Endothelial cell (in vitro differentiated cells): Measurements from ENCODE around the gene UBA1. TPM values are rescaled to one million over a fixed set of nuclear protein-coding genes. Genes with fewer than 3 reads are reported as not detected.
A peak's percentile ranks its signal among the peaks of the same experiment; 100 is the strongest.

ENCODE experiments used
- DNase-seq: peaks from one replicate; pipeline ENCODE4 v3.0.0; 2021; ENCODE audit warnings: low spot score
- H3K27ac Mint-ChIP-seq: one replicate; pipeline ENCODE4 v1.8.0; 2021; ENCODE audit warnings: mixed read lengths, inconsistent platforms; ENCODE audit not compliant: unreplicated experiment
- H3K27me3 Mint-ChIP-seq: one replicate; pipeline ENCODE4 v1.8.0; 2021; ENCODE audit warnings: mild to moderate bottlenecking, moderate library complexity, mixed read lengths, inconsistent platforms; ENCODE audit not compliant: unreplicated experiment
- H3K36me3 Mint-ChIP-seq: one replicate; pipeline ENCODE4 v1.8.0; 2021; ENCODE audit warnings: mild to moderate bottlenecking, low read depth, mixed read lengths, inconsistent platforms; ENCODE audit not compliant: unreplicated experiment
- H3K4me1 Mint-ChIP-seq: one replicate; pipeline ENCODE4 v1.8.0; 2021; ENCODE audit warnings: mild to moderate bottlenecking, mixed read lengths, inconsistent platforms; ENCODE audit not compliant: unreplicated experiment
- H3K4me3 Mint-ChIP-seq: one replicate; pipeline ENCODE4 v1.8.0; 2021; ENCODE audit warnings: mild to moderate bottlenecking, mixed read lengths, inconsistent platforms; ENCODE audit not compliant: unreplicated experiment
- H3K9me3 Mint-ChIP-seq: one replicate; pipeline ENCODE4 v1.8.0; 2021; ENCODE audit warnings: mixed read lengths, inconsistent platforms; ENCODE audit not compliant: unreplicated experiment
- long read RNA-seq: library from polyadenylated mRNA; unstranded; transcript quantifications from one replicate; pipeline ENCODE4 v2.0.0, GENCODE V29; 2020; ENCODE audit not compliant: unreplicated experiment
- total RNA-seq: library from RNA; stranded (reverse); fragmentation: NEBNext Ultra II Directional; extraction: Animal tissue kit (Norgen Biotek cat#: 25700); gene quantifications from one replicate; pipeline ENCODE4 v1.2.1, GENCODE V29; 2021; ENCODE audit not compliant: unreplicated experiment
- TF ChIP-seq, protein P1 (sequence below): fragments of 200-600 bp; sonication (generic); IDR thresholded peaks from one replicate; pipeline ENCODE4 v1.5.0; 2021; ENCODE audit warnings: antibody characterized with exemption; ENCODE audit not compliant: unreplicated experiment

The UBA1 gene
- 246 TPM for total RNA-seq
- long read RNA-seq, transcript UBA1-203 (26 exons, 3,466 nt), result minor isoform, 7 of 71 reads
- long read RNA-seq, transcript UBA1-201 (26 exons, 3,559 nt), result major isoform, 36 of 71 reads
- long read RNA-seq, partial matches to known transcripts, result 26 of 71 reads
- long read RNA-seq, other reads (novel, unspliced or antisense), result 2 of 71 reads

DNA sequence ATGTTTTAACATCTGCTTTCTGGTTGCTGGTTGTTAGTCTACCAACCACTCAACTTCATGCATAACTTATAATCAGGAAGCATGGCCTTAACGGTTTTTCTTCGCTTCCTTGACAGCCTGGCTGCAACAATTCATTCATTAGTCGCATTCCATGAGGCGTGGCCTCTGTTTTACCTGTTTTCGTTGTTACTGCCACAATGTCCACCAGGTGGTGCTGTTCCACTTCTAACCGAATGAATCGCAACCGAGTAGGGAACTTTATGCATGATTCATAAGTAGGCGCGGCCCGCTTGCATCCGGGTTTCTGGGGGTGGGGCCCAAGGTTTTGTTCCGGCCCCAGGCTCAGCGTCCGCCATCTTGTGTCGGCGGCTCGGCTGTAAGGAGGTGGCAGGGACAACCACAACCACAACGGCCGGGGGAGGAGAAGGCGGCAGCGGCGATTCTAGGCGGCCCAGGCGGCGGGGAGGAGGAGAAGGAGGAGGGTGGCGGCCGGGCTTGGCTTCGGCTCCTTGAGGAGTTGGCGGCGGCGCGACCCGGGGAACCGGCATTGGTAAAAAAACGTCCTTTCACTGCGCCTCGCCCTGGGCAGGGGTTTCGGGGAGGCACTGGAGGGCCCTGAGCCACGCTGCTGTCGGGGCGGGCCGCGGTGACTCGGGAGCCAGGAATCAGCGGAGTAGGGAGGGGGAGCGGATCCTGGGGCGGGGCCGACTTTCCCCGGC lies at the start of gene UBA1:
Gene UBA1, plus strand, starts transcription at position 355 of the 719 bp plus-strand sequence. CDS start 4,974 bp downstream, outside the sequence.
- Mint-ChIP-seq H3K9me3 (no peaks in the 10 kb centered on the region), H3K4me1 (peaks cover 19% of the 10 kb centered on the region), H3K4me3 (peak within 1 kb of the TSS; percentile 95), H3K27me3 (peaks cover 7% of the 10 kb centered on the region), H3K36me3 (peaks cover 7% of the 10 kb centered on the region), H3K27ac (peak within 1 kb of the TSS; percentile 94)
- DNase-seq, result peak; percentile 85
- TF ChIP-seq, protein P1, sequence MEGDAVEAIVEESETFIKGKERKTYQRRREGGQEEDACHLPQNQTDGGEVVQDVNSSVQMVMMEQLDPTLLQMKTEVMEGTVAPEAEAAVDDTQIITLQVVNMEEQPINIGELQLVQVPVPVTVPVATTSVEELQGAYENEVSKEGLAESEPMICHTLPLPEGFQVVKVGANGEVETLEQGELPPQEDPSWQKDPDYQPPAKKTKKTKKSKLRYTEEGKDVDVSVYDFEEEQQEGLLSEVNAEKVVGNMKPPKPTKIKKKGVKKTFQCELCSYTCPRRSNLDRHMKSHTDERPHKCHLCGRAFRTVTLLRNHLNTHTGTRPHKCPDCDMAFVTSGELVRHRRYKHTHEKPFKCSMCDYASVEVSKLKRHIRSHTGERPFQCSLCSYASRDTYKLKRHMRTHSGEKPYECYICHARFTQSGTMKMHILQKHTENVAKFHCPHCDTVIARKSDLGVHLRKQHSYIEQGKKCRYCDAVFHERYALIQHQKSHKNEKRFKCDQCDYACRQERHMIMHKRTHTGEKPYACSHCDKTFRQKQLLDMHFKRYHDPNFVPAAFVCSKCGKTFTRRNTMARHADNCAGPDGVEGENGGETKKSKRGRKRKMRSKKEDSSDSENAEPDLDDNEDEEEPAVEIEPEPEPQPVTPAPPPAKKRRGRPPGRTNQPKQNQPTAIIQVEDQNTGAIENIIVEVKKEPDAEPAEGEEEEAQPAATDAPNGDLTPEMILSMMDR, result peak; percentile 80

DNA sequence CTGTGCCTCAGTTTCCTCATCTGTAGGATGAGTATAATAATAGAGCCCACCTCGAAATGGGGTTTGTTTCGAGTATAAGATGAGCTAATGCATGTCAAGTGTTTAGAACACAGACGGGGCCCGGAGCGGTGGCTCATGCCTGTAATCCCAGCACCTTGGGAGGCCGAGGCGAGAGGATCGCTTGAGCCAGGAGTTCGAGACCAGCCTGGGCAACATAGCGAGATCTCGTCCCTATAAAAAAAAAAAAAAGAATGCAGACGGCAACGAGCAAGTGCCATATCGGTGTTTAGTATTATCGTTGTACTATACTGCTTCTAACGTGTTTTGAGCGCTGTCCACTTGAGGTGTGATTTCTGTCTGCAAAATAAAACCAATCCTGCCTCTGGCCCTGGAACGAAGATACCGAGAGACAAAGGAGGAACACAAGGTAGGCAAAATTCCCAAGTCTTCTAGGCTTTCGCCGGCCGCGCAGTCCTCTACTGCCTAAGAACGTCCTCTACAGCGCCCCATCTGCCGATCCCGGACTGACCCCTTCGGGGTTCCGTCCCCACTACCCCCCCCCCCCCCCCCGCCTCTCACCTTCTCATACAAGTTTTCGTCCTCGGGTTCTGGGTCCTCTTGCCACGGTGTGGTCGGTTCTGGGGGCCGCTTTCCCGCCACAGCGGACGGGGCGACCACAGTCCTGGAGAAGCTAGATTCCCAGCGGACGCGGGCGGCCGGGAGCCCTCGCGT lies 49.6 kb upstream of the UBA1 start:
- H3K9me3 Mint-ChIP-seq, result no peaks in the 10 kb centered on the region
- H3K36me3 Mint-ChIP-seq, result peaks cover 9% of the 10 kb centered on the region
- H3K27me3 Mint-ChIP-seq, result peaks cover 7% of the 10 kb centered on the region

DNA sequence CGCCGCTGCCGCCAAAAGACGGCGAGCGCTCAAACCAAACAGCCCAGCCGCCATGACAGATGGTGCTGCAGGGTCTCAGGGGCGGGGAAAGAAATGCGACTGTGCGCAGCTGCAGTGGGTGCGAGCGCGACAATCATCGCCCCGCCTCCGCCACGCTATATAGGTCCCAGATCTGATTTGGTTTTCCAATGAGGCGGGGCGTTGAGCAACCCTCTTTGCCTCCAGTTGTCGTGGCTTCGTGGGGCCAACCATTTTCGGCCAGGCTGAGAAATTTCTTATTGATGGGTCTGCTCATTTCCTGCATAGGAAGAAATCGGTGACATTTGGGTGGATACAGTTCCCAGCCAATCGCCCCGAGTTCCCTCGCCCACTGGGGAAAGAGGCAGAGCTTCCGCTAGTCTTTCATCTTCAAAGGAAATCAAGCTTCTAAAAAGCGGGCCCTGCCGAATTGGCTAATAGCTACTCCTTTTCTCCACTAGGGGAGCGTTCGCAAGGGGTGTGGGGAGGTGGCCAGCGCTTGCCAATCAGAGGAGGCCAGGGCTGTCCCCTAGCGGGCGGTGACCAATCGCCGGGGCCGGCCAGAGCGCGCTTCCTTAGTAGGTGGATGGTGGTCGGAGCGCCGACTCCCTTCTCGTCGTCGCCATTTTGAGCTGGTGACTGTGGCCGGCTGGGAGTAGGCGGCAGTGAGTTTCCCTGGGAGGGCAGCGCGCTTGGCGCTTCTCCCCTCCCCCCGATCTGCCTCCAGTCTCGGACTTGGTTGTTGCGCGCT lies 48.8 kb upstream of the UBA1 start, which contains the start of the genes NDUFB11 and RBM10:
Gene NDUFB11, minus strand, starts transcription at position 77 of the 769 bp plus-strand sequence. Its CDS starts 23 bp downstream, at position 54.
Gene RBM10, plus strand, starts transcription at position 596 of the 769 bp plus-strand sequence. CDS start 2,261 bp downstream, outside the sequence.
- Mint-ChIP-seq H3K36me3 (peaks cover 5% of the 10 kb centered on the region), H3K4me1 (peaks cover 10% of the 10 kb centered on the region), H3K27me3 (peaks cover 7% of the 10 kb centered on the region), H3K9me3 (no peaks in the 10 kb centered on the region), H3K27ac (peak within 1 kb of the TSS; percentile 83), H3K4me3 (peak within 1 kb of the TSS; percentile 96)
- DNase-seq, result peak; percentile 85
- TF ChIP-seq, protein P1, result peak; percentile 52

More for the DNA sequence above, 49.6 kb upstream of the UBA1 start:
- DNase-seq, result peak; percentile 8
- Mint-ChIP-seq H3K4me3 (peak overlapping the region; percentile 96), H3K4me1 (peaks cover 10% of the 10 kb centered on the region), H3K27ac (peak overlapping the region; percentile 81)
- TF ChIP-seq, protein P1, result no peak

DNA sequence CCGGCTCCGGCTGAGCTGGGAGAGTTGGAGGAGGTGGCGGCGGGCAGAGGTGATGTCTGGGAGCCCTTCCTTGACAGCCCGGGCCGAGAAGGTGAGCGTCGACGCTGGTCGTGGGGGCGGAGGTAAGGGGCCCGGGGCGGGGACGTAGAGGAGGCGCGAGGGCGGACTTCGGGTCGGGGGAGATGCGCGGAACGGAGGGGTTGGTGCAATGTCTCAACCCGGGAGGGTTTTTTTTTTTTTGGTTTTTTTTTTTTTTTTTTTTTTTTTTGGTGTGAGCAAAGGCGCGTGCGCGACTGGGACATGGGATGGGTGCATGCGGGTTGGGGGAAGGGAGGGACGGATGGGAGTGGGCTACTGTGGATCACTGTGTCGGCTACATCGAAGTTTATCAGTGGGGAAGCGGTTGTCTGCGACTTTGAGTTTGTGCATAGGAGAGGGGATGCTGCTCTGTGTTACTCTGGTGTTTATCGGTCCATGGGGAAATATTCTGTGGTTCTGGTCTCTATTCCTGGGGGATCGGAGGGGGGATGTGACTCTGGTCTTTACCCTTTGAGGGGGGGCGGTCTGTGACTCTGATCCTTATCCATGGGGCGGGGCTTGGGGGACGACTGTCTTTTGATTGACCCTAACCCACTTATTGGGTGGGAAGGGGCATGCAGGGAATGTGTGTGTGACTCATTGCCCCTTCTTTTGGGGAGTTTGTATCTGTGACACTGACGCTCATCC lies 48.1 kb upstream of the UBA1 start:
- no peaks in the 10 kb centered on the region for H3K9me3 Mint-ChIP-seq
- TF ChIP-seq, protein P1, result no peak
- peaks cover 10% of the 10 kb centered on the region for H3K4me1 Mint-ChIP-seq
- peak overlapping the region; percentile 83 for H3K27ac Mint-ChIP-seq
- H3K27me3 Mint-ChIP-seq, result peaks cover 7% of the 10 kb centered on the region
- DNase-seq, result no peak
- H3K4me3 Mint-ChIP-seq, result peak overlapping the region; percentile 96
- peaks cover 3% of the 10 kb centered on the region for H3K36me3 Mint-ChIP-seq
